Neuronal stem cell (in vitro differentiated cells): ENCODE measurements around the gene REL.

Experiments used
- DNase-seq: peaks from one replicate; pipeline ENCODE4 v3.0.0-alpha.2; 2013; ENCODE audit warnings: low spot score
- H2AFZ ChIP-seq: one replicate; pipeline ENCODE4 v1.6.1; 2013; ENCODE audit warnings: mild to moderate bottlenecking, low read length, inconsistent platforms
- H2AK5ac ChIP-seq: 2 replicates; pipeline ENCODE4 v1.6.1; 2013; ENCODE audit warnings: low read depth, mild to moderate bottlenecking, inconsistent platforms, low read length, moderate library complexity, mixed read lengths
- H2BK120ac ChIP-seq: 2 replicates; pipeline ENCODE4 v1.6.1; 2013; ENCODE audit warnings: low read depth, mild to moderate bottlenecking, inconsistent platforms, low read length, moderate library complexity, mixed read lengths
- H2BK12ac ChIP-seq: one replicate; pipeline ENCODE4 v1.6.1; 2013; ENCODE audit warnings: low read length, inconsistent platforms
- H2BK15ac ChIP-seq: 2 replicates; pipeline ENCODE4 v1.6.1; 2013; ENCODE audit warnings: mild to moderate bottlenecking, low read length, inconsistent platforms, mixed read lengths
- H2BK5ac ChIP-seq: one replicate; pipeline ENCODE4 v1.6.1; 2013; ENCODE audit warnings: inconsistent platforms, mild to moderate bottlenecking, low read length, moderate library complexity
- H3K14ac ChIP-seq: one replicate; pipeline ENCODE4 v1.6.1; 2013; ENCODE audit warnings: low read length, inconsistent platforms
- H3K18ac ChIP-seq: 2 replicates; pipeline ENCODE4 v1.6.1; 2013; ENCODE audit warnings: low read length, inconsistent platforms
- H3K23ac ChIP-seq: 2 replicates; pipeline ENCODE4 v1.6.1; 2013; ENCODE audit warnings: low read depth, mild to moderate bottlenecking, mixed read lengths, low read length, inconsistent platforms; ENCODE audit not compliant: poor library complexity
- H3K27ac ChIP-seq: replicated peaks from 3 replicates; pipeline ENCODE4 v1.5.1; 2013; ENCODE audit warnings: low read length, inconsistent platforms
- H3K27me3 ChIP-seq, 3 experiments: 2 replicates each; pipeline ENCODE4 v1.6.1; 2013; ENCODE audit warnings: low read length in 3 of 3, mild to moderate bottlenecking in 2 of 3, inconsistent platforms in 1 of 3, low read depth in 1 of 3, mixed read lengths in 1 of 3, moderate library complexity in 1 of 3; ENCODE audit not compliant: control insufficient read depth in 3 of 3, insufficient read depth in 3 of 3
- H3K36me3 ChIP-seq, 2 donors: replicated peaks in 1 of 2; 2 replicates each; pipeline ENCODE4 v1.6.1; 2013; ENCODE audit warnings: low read length in 2 of 2; ENCODE audit not compliant: control insufficient read depth in 2 of 2, insufficient read depth in 2 of 2
- H3K4ac ChIP-seq: 2 replicates; pipeline ENCODE4 v1.6.1; 2013; ENCODE audit warnings: inconsistent platforms, mild to moderate bottlenecking, low read length, moderate library complexity
- H3K4me1 ChIP-seq, 2 donors: 1 replicate in 1 of 2; 2 replicates in 1 of 2; pipeline ENCODE4 v1.6.1; 2013; ENCODE audit warnings: low read length in 2 of 2, low read depth in 1 of 2; ENCODE audit not compliant: control insufficient read depth in 2 of 2, insufficient read depth in 1 of 2
- H3K4me2 ChIP-seq: one replicate; pipeline ENCODE4 v1.6.1; 2013; ENCODE audit warnings: mild to moderate bottlenecking, low read length, inconsistent platforms; ENCODE audit not compliant: insufficient read depth, poor library complexity, severe bottlenecking
- H3K4me3 ChIP-seq, 2 donors: 2 replicates each; pipeline ENCODE4 v1.5.1; 2013; ENCODE audit warnings: low read length in 2 of 2, mild to moderate bottlenecking in 2 of 2, inconsistent platforms in 1 of 2, moderate library complexity in 1 of 2
- H3K79me1 ChIP-seq: one replicate; pipeline ENCODE4 v1.6.1; 2013; ENCODE audit warnings: low read depth, mild to moderate bottlenecking, inconsistent platforms, low read length, moderate library complexity
- H3K9ac ChIP-seq: one replicate; pipeline ENCODE4 v1.6.1; 2013; ENCODE audit warnings: mild to moderate bottlenecking, low read depth, low read length, inconsistent platforms; ENCODE audit not compliant: poor library complexity
- H3K9me3 ChIP-seq, 2 donors: replicated peaks in 1 of 2; 2 replicates each; pipeline versions ENCODE3 to v1.6.1; 2013; ENCODE audit warnings: low read length in 2 of 2, mild to moderate bottlenecking in 2 of 2, inconsistent platforms in 1 of 2, low read depth in 1 of 2, mixed read lengths in 1 of 2, moderate library complexity in 1 of 2; ENCODE audit not compliant: control insufficient read depth in 2 of 2, insufficient read depth in 1 of 2
- H4K8ac ChIP-seq: one replicate; pipeline ENCODE4 v1.6.1; 2013; ENCODE audit warnings: low read depth, mild to moderate bottlenecking, inconsistent platforms, low read length, moderate library complexity
- H4K91ac ChIP-seq: one replicate; pipeline ENCODE4 v1.6.1; 2013; ENCODE audit warnings: low read length, low read depth, mild to moderate bottlenecking, inconsistent platforms; ENCODE audit not compliant: poor library complexity
- WGBS, 2 donors: extraction: QIAGEN DNeasy Blood & Tissue Kit; methylation state at CpG; one replicate each; pipeline ENCODE4 v1.1.7; 2013; ENCODE audit warnings: missing lambda C conversion rate in 2 of 2, mixed read lengths in 1 of 2; ENCODE audit not compliant: insufficient read length in 2 of 2, insufficient replicate concordance in 1 of 2; ENCODE audit errors: extremely low coverage in 2 of 2; 5-methylcytosine and 5-hydroxymethylcytosine counted together

The REL gene

GRCh38 chr2:60966507-60967405 lies 85.4 kb downstream of the REL start:
- Histone ChIP-seq H2BK120ac (no peak overlapping the region), H3K4me2 (no peak overlapping the region), H3K9ac (no peak overlapping the region), H2AFZ (no peak overlapping the region), H3K23ac (no peak overlapping the region), H3K4me1 (no peaks in the 10 kb centered on the region), H2BK15ac (no peak overlapping the region), H2AK5ac (no peak overlapping the region), H3K27me3 (no peaks in the 10 kb centered on the region), H3K9me3 (no peaks in the 10 kb centered on the region), H2BK12ac (no peak overlapping the region), H3K18ac (no peak overlapping the region), H3K27ac (no peak overlapping the region), H2BK5ac (no peak overlapping the region), H3K79me1 (no peaks in the 10 kb centered on the region), H3K4ac (no peak overlapping the region), H3K36me3 (no peaks in the 10 kb centered on the region), H3K4me3 (no peak overlapping the region), H4K8ac (no peak overlapping the region), H3K14ac (no peak overlapping the region), H4K91ac (no peak overlapping the region)
- no peak for DNase-seq
- WGBS, 2 donors, result no CpG with 5 or more reads among the region's 1 CpG

- Histone ChIP-seq H4K91ac (no peak overlapping the region), H3K9ac (no peak overlapping the region), H3K14ac (no peak overlapping the region), H3K4ac (no peak overlapping the region), H3K4me1 (no peaks in the 10 kb centered on the region), H3K4me2 (no peak overlapping the region), H3K79me1 (no peaks in the 10 kb centered on the region), H3K23ac (no peak overlapping the region), H3K27ac (no peak overlapping the region), H4K8ac (no peak overlapping the region), H3K27me3 (no peaks in the 10 kb centered on the region), H2AK5ac (no peak overlapping the region), H3K36me3 (no peaks in the 10 kb centered on the region), H2AFZ (no peak overlapping the region), H3K9me3 (no peaks in the 10 kb centered on the region), H2BK120ac (no peak overlapping the region), H2BK15ac (peak overlapping the region; percentile 67), H3K4me3 (no peak overlapping the region), H2BK12ac (no peak overlapping the region), H2BK5ac (peak overlapping the region; percentile 66), H3K18ac (peak overlapping the region; percentile 64)
- no peak for DNase-seq
- WGBS, 2 donors, result no CpG with 5 or more reads among the region's 32 CpGs
Observed at GRCh38 chr2:60972889-60973656, 91.7 kb downstream of the REL start.

DNA sequence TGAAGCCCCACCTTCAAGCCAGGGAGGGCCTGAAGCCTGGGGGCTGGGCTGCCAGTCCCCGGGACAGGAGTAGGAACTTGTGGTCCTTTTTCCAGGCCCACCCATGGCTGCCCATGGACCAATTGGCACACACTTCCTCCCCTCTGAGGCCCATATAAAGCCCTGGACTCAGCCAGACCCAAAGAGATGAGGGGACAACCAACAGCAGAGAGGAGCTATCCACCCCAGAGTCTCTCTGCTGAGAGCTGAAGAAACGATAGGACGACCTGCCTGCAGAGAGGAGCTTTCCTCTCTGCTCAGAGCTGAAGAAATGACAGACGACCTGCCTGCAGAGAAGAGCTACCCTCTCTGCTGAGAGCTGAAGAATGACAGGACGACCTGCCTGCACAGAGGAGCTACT lies 92.3 kb downstream of the REL start:
- no peak overlapping the region for H2AFZ ChIP-seq
- no peak overlapping the region for H3K4me2 ChIP-seq
- no peak overlapping the region for H2AK5ac ChIP-seq
- H3K27ac ChIP-seq, result no peak overlapping the region
- no CpG with 5 or more reads among the region's 5 CpGs for WGBS, 2 donors
- H4K91ac ChIP-seq, result no peak overlapping the region
- no peak overlapping the region for H2BK12ac ChIP-seq
- H3K4me1 ChIP-seq, result no peaks in the 10 kb centered on the region
- H3K9me3 ChIP-seq, result no peaks in the 10 kb centered on the region
- H2BK15ac ChIP-seq, result no peak overlapping the region
- H3K4ac ChIP-seq, result no peak overlapping the region
- no peaks in the 10 kb centered on the region for H3K27me3 ChIP-seq
- H3K36me3 ChIP-seq, result no peaks in the 10 kb centered on the region
- H3K9ac ChIP-seq, result no peak overlapping the region
- H3K4me3 ChIP-seq, result no peak overlapping the region
- no peak overlapping the region for H3K14ac ChIP-seq
- H2BK5ac ChIP-seq, result no peak overlapping the region
- no peaks in the 10 kb centered on the region for H3K79me1 ChIP-seq
- no peak overlapping the region for H3K23ac ChIP-seq
- H4K8ac ChIP-seq, result no peak overlapping the region
- H3K18ac ChIP-seq, result peak overlapping the region; percentile 64
- DNase-seq, result no peak
- H2BK120ac ChIP-seq, result no peak overlapping the region

- Histone ChIP-seq H2BK5ac (no peak overlapping the region), H3K4me3 (no peak overlapping the region), H3K79me1 (no peaks in the 10 kb centered on the region), H2AK5ac (peak overlapping the region; percentile 37), H3K4me1 (no peaks in the 10 kb centered on the region), H3K27ac (no peak overlapping the region), H3K4ac (no peak overlapping the region), H3K27me3 (no peaks in the 10 kb centered on the region), H3K9me3 (no peaks in the 10 kb centered on the region), H3K4me2 (no peak overlapping the region), H4K91ac (peak overlapping the region; percentile 72), H2BK12ac (no peak overlapping the region), H4K8ac (no peak overlapping the region), H3K23ac (no peak overlapping the region), H3K14ac (peak overlapping the region; percentile 98), H3K9ac (no peak overlapping the region), H2BK15ac (peak overlapping the region; percentile 26), H2AFZ (no peak overlapping the region), H3K36me3 (no peaks in the 10 kb centered on the region), H3K18ac (peak overlapping the region; percentile 64), H2BK120ac (no peak overlapping the region)
- no peak for DNase-seq
- no CpG with 5 or more reads among the region's 16 CpGs for WGBS, 2 donors
Observed at GRCh38 chr2:60974652-60975051, 93.3 kb downstream of the REL start.
